ENCODE data around the gene SWAP70.
A peak's percentile ranks its signal among the peaks of the same experiment; 100 is the strongest.
"Not testable (repeated sequence)": the region's sequence is repeated elsewhere in the genome, so short reads cannot be mapped to it uniquely, and the experiment has no call there.

The SWAP70 gene

GRCh38 chr11:9663699-9664275 is at the start of gene SWAP70:
TSS of gene SWAP70 (plus strand) at chr11:9664077. CDS start at chr11:9664180, 103 bp downstream.
- peak; percentile 79 for DNase-seq (ENCODE audit: low read depth)

GRCh38 chr11:9615031-9615451 is 48.8 kb upstream of the SWAP70 start:
- no peak for DNase-seq (ENCODE audit: low read depth)

- DNase-seq (ENCODE audit: low read depth): no peak
Measured at GRCh38 chr11:9616042-9616675, 47.7 kb upstream of the SWAP70 start.

GRCh38 chr11:9616858-9617257 is 47.0 kb upstream of the SWAP70 start:
- no peak for DNase-seq (ENCODE audit: low read depth)

GRCh38 chr11:9617940-9618339 is 45.9 kb upstream of the SWAP70 start:
- peak; percentile 89 for DNase-seq (ENCODE audit: low read depth)

- no peak for DNase-seq (ENCODE audit: low read depth)
Measured at GRCh38 chr11:9619004-9619403, 44.9 kb upstream of the SWAP70 start.

GRCh38 chr11:9619971-9620370 is 43.9 kb upstream of the SWAP70 start:
- no peak for DNase-seq (ENCODE audit: low read depth)

DNA sequence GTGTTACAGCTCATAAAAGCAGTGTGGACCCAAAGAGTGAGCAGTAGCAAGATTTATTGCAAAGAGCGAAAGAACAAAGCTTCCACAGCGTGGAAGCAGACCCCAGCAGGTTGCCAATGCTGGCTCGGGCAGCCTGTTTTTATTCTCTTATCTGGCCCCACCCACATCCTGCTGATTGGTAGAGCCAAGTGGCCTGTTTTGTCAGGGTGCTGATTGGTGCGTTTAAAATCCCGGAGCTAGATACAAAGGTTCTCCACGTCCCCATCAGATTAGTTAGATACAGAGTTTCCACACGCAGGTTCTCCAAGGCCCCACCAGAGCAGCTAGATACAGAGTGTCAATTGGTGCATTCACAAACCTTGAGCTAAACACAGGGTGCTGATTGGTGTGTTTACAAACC is 41.5 kb upstream of the SWAP70 start:
- DNase-seq (ENCODE audit: low read depth): not testable (repeated sequence)

DNA sequence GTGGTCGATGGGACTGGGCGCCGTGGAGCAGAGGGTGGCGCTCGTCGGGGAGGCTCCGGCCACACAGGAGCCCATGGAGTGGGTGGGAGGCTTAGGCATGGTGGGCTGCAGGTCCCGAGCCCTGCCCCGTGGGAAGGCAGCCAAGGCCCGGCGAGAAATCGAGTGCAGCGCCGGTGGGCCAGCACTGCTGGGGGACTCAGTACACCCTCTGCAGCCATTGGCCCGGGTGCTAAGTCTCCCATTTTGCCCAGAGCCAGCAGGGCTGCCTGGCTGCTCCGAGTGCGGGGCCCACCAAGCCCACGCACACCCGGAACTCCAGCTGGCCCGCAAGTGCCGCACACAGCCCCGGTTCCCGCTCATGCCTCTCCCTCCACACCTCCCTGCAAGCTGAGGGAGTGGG is 40.8 kb upstream of the SWAP70 start:
- DNase-seq (ENCODE audit: low read depth): not testable (repeated sequence)

- DNase-seq (ENCODE audit: low read depth): no peak
Measured at GRCh38 chr11:9624448-9624847, 39.4 kb upstream of the SWAP70 start.

- no peak for DNase-seq (ENCODE audit: low read depth)
Measured at GRCh38 chr11:9625162-9625561, 38.7 kb upstream of the SWAP70 start.

- no peak for DNase-seq (ENCODE audit: low read depth)
Measured at GRCh38 chr11:9625728-9626127, 38.1 kb upstream of the SWAP70 start.

DNA sequence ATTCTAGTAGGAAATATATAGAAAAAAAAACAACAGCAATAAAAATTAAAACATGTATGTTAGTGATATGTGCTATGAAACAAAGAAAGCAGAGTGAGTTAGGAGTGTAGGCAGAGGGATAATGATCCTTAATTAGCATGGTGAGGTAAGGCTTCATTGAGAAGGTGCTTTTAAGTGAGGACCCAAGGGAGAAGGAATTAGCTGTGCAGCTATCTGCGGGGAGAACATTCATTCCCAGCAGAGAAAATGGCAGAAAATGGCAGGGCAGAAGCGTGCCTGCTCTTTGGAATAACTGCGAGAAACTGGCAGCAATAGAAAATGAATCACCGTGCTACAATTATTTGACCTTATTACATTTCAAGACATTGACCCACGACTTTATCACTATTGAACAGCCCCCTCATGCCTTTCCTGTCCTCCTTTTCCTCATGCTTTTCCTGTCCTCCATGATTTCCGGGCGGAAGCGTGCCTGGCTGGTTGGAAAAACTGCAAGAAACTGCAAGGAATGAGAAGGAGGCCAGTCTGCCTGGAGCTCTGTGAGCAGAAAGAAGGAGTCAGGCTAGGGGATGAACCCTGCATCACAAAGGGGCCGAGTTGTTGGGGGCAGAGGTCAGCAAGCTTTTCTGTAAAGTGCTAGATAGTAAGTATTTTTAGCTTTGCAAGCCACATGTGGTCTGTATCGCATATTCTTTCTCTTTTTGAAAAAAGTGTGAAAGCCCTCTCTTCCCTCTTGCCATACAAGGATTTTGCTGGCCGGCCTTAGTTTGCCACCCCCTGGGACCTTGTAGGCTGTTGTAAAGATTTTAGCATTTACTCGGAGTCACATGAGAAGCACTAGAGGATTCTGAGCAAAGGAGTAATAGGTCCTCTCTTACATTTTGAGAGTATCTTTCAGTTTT is 37.1 kb upstream of the SWAP70 start:
- DNase-seq (ENCODE audit: low read depth): no peak

- DNase-seq (ENCODE audit: low read depth): no peak
Measured at GRCh38 chr11:9629064-9629463, 34.8 kb upstream of the SWAP70 start.

DNA sequence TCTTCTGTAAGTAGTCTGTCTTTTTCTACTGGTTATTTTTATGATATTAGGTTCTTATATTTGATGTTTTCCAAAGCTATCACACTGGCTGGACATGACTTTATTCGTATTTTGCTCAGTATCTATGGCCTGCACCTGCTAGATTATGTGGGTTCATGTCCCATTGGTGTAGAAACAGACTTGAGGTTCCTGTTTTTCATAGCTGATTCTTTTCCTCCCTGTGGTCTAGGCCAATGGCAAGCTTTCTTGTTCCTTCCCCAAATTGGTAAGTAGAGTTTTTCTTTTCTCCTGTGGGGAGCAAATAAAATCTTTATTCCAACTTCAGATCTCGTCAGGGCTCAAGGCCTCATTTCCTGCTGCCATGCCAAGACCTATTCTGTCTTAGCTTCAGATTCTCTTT is 30.2 kb upstream of the SWAP70 start:
- DNase-seq (ENCODE audit: low read depth): no peak

DNA sequence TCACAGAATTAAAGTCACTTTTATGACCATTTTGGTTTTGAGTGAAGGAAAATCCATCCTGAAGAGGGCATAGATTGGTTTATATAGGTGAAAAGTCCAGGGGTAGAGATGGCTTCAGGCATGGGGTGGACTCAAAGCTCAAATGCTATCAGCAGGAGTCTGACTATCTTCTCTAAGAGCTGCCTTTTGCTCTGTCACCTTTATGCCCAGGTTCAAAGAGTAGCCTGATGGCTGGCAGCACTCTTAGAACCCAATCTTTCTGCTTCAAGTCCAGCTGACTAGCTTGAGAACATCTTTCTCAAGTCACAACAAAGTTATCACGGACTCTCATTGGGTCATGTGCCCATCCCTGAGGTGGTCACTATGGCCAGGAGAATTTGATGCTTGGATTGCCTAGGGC is 27.2 kb upstream of the SWAP70 start:
- no peak for DNase-seq (ENCODE audit: low read depth)

- no peak for DNase-seq (ENCODE audit: low read depth)
Measured at GRCh38 chr11:9639099-9639498, 24.8 kb upstream of the SWAP70 start.

GRCh38 chr11:9639985-9640384 is 23.9 kb upstream of the SWAP70 start:
- DNase-seq (ENCODE audit: low read depth): no peak

GRCh38 chr11:9642894-9643293 is 21.0 kb upstream of the SWAP70 start:
- no peak for DNase-seq (ENCODE audit: low read depth)

DNA sequence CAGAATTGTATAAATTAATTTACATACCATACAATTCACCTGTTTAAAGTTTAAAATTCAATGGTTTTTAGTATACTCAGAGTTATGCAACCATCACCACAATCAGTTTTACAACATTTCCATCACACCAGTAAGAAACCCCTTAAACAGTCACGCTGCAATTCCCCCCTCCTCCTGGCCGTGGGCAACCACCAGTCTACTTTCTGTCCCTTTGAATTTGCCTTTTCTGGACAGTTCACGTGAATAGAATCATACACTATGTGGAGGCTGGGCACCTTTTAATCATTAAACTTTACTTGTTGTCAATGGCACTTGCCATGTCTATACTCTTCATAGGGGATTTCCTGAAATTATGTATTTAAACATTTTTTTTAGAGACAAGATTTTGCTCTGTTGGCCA is 20.1 kb upstream of the SWAP70 start:
- DNase-seq (ENCODE audit: low read depth): no peak

DNA sequence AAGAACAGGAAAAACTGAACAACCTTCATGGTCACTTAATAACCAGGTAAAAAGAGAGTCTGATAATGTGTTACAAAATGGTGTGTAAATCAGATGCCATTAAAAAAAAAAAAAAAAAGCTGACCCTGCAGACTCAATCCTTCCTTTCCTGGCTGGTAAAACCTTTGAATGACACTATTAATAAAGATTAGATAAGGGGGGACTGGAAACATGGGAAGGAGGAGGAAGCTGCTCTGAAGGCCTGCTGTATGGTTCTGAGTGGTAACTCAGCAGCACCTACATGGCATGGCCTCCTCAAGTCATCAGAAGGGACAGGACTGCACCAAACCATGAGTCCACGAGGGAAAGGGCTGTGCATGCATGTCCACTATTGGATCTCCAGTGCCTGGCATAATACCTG is 18.0 kb upstream of the SWAP70 start:
- DNase-seq (ENCODE audit: low read depth): no peak

- no peak for DNase-seq (ENCODE audit: low read depth)
Measured at GRCh38 chr11:9646324-9646723, 17.6 kb upstream of the SWAP70 start.

- no peak for DNase-seq (ENCODE audit: low read depth)
Measured at GRCh38 chr11:9651481-9651880, 12.4 kb upstream of the SWAP70 start.
